NB4 (cell line): Measurements from ENCODE around the gene FRY.

Source experiments
- CTCF ChIP-seq: IDR thresholded peaks from one replicate; pipeline ENCODE4 v1.5.1; 2012; ENCODE audit warnings: low read depth, low read length
- MAX ChIP-seq: IDR thresholded peaks from 2 replicates; pipeline ENCODE4 v1.6.1; 2011; ENCODE audit warnings: low read depth, low read length

- TF ChIP-seq MAX, result no peak
- no peak for TF ChIP-seq CTCF
Measured at GRCh38 chr13:32340914-32341313, 309.3 kb downstream of the FRY start.
